HG03565 (cell line): Measurements from ENCODE around the gene FHL2.
"Not testable (repeated sequence)": the region's sequence is repeated elsewhere in the genome, so short reads cannot be mapped to it uniquely, and the experiment has no call there.

Experiments
- ATAC-seq: cut with Tn5 transposase; IDR thresholded peaks from one replicate; pipeline ENCODE4 v1.9.1; 2021; ENCODE audit warnings: mild to moderate bottlenecking, moderate library complexity; ENCODE audit not compliant: unreplicated experiment

FHL2 gene

DNA sequence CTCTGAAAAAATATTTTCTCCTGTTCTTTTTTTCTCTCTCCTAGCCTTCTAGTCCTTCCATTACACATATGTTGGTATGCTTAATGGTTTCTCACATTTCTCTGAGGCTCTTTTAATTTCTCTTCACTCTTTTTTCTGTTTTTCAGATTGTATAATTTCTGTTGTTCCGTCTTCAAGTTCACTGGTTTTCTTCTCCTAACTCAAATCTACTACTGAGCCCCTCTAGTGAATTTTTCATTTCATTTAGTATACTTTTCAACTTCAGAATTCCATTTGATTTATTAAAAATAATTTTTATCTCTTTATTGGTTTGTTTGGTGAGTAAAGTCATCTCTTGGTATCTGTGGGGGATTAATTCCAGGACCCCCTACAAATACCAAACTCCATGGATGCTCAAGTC is 41.7 kb downstream of the FHL2 start:
- ATAC-seq, result no peak

DNA sequence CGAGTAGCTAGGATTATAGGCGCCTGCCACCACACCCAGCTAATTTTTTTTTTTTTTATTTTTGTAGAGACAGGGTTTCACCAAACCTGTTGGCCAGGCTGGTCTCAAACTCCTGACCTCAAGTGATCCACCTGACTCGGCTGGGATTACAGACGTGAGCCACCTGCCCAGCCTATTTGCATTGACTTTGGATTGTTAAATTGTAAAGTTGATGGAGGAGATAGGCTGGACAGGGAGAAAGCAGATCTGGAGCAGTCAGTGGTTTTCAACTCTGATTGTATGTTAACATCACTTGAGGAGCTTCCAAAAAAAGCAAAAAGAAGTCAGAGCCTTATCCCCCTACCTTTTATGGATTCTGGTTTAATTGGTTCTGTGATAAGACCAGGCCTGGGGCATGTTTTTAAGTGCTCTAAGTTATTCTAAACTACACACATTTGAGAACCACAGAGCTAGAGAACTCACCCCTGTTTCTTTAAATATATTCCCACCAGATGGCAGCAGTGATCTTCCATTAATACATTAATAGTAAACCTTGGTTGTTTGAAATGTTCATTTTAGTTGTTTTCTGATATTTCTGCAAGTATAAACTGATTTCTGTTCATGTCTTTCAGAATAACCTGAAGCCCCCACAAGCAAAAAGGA is 54.0 kb downstream of the FHL2 start:
- no peak for ATAC-seq

DNA sequence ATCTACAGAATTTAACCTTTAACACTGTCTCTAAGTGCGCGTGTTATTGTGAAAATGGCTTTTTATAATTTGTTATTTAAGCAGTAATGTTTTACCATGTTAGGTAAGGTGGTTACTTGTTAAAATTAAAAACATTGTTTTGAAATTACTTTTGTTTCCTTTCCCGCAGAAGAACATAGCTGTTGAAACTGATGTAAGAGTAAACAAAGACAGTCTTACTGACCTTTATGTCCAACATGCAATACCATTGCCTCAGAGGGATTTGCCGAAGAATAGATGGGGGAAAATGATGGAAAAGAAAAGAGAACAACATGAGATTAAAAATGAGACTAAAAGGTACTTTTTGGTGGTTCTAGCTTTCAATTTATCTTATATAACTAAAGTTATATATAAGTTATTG is 59.4 kb downstream of the FHL2 start:
- no peak for ATAC-seq

DNA sequence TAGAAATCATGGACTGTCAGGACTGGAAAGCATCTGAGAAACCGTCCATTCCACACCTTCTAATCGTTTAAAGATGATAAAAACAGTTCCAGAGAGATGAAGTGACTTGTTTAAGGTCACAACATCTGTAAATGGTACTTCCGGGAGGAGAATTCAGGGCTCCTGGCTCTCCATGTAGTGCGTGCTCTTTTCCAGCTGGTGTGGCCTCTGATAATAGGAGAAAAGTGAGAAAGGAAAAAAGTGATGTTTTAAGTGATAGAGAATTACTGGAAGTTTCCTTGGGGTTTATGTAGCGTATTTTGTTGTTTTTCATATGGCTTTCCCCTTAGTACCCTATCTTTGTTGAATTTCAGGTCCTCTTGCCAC is 60.8 kb downstream of the FHL2 start:
- ATAC-seq, result peak; percentile 19

DNA sequence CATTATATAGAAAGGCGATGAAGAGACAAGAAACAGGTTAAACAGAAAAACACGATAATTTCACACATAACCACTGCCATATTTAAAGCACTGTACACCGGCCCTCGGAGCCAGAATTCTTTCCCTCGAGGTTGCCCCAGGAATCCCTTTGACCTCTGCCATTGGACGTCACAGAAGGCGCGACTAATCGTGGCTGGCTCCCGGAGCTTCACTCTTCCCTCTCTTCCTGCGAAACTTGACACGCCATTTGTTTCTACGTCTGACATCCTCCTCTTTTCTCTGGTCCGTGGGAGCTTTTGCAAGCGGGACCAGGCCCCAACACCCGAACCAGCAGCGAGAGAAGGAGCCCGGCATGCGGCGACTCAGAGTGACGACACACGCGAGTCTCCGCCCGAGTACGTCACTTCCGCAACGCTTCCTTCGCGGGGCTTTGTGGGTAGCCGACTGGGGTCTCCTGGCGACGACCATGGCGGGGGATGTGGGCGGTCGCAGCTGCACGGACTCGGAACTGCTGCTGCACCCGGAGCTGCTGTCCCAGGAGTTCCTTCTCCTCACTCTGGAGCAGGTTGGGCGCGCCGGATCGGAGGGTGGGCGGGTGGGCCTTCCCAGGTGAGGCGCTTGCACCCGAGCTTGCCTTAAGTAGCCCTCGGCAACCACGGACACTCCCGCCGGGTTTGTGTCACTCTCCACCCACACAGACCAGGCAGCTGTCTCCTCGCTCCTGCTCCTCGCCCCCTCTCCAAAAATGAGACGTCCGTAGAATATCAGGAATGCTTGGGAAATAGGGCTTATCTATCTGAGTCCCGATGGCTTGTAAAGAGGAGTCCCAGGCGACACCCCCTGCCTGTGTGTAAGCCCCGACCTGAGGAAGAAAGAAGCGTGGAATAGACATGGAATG is 61.5 kb downstream of the FHL2 start, which contains the start of gene C2orf49:
C2orf49 (plus strand) TSS at position 419 of the 898 bp plus-strand sequence; CDS start at position 467, 48 bp downstream.
- peak; percentile 85 for ATAC-seq

DNA sequence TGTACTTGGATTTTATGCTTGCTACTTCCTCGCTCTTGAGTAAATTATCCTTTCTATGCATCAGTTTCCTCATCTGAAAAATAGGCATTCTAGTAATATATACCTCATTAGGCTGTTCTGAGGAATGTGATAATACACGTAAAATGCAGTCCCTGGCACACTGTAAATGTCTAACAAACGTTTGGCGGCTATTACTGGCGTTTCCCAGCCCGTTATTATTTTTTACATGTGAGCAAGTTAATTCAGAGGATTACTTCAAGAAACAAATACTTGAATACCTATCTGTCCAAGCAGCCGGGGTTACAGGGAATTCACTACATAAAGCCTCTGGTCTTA is 62.1 kb downstream of the FHL2 start:
- no peak for ATAC-seq

DNA sequence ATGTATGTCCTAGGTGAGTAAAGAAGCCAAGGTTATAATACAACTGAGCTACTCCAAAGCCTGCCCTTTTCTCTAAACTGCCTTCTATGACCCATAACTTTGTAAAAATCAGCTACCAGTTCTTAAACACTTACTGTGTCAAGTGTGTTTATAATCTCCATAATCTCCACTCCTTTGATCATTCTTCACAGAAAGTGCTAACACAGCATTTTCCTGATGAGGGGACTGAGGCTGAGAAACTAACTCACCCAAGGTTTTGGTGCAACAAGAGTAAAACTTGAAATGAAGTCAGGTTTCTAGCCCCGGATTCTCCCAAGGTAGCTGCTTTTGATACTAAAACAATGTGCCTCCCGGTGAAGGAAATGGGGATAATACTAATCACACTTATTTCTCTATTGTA is 63.4 kb downstream of the FHL2 start:
- ATAC-seq, result no peak

DNA sequence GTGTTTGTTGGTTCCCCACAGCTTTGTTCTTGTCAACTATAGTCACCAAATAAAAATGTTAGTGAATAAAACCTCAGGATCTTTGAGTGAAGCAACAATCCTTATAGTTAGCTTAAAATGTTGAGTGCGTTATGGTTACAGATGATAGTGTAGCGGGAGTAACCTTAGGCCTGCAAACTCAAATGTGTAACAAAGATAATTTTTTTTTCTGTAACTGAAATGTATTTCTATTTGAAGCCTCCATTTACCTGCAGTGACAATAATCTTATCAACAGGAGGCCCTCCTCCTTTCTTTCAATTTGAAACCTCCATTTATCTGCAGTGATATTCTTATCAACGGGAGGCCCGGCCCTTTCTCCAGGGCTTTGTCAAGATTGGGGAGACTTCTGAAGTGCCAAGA is 64.6 kb downstream of the FHL2 start:
- no peak for ATAC-seq

DNA sequence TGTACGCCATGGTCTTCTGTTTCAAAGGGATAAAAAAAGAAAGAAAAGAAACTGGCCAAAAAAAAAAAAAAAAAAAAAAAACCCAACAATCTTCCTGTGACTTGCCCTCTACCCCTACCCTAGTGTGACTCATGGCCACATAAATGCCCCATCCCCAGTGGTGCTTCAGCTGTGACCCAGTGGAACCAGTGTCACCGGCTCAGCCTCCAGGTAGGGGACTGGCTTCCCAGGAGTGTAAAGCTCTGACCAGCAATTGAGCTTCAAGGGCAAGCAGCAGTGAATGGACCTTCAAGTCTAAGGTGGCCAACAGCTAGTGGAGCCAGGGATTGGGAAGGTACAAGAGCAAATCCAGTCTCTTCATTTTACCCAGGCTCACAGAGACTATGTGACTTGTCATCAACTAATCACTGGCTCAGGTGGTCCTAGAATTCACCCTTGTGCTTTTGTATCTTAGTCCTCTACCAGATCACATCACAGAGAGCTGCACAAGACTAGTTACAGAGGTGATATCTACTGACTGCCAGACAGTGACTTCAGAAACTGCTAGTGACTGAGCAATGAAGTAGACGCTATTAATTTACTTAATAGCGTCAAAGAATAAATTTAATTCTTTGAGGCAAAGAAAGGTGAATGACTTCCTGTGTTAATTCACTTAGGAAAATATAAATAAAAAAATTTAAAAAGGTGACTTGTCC is 68.0 kb downstream of the FHL2 start:
- ATAC-seq, result no peak

DNA sequence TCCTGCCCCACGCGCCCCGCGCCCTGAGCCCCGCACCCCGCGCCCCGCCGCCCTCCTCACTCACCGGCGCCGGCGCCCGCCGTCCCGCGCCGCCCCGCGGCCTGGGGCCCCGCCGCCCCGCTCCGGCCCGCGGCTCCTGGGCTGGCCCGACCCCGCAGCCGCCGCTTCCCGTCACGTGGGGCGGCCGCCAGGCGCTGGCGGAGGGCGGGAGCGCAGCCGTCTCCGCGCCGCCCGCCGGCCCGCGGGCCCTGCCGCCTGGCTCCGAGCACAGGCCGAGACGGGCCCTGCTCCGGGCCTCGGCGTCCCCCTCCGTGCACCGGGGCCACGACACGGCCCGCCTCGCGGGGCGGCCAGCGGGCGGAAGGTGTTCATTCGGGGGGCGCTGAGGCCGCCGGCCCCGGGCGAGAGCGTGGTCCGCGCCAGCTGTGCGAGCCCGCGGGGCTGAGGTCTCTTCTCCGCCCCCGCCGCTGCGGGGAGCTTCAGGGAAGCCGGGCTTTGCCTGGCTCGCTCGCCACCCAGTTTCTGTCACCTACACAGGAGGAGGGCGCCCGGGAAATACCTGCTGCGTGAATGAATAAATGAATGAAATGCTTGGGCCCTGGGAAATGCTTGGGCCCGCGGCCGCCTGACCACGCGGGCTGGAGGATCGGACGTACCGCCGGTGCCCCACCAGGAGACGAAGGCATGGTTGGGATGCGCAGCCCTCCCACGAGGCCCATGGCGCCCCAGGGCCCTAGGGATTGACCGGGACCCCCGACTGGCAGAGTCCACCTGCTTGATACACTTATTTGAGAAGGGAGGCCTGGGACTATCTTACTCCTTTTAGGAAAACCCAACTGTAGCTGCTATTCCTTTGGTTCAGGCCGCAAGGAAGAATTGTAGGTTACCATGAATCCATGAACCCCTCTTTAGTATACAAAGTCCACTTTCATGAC is 69.0 kb downstream of the FHL2 start, which contains the start of gene TGFBRAP1:
TGFBRAP1 (minus strand) TSS at position 175 of the 935 bp plus-strand sequence. CDS start 21,434 bp downstream, outside the sequence.
- peak; percentile 59 for ATAC-seq

DNA sequence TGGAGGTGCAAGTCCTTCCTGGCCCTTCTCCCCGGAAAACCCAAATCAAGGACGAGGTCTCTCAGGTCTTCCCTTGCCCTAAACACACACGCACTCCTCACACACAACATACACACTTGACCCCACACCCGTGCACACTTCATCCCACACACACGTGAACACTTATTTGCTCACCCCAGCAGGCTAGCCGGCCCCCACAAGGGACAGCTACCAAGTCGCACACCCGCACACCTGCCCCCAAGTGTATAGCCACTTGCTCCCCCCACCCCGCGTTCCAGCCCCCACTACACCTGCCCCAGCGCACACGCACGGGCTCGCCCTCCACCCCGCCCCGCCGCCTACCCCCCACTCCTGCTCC is 69.7 kb downstream of the FHL2 start:
- no peak for ATAC-seq

DNA sequence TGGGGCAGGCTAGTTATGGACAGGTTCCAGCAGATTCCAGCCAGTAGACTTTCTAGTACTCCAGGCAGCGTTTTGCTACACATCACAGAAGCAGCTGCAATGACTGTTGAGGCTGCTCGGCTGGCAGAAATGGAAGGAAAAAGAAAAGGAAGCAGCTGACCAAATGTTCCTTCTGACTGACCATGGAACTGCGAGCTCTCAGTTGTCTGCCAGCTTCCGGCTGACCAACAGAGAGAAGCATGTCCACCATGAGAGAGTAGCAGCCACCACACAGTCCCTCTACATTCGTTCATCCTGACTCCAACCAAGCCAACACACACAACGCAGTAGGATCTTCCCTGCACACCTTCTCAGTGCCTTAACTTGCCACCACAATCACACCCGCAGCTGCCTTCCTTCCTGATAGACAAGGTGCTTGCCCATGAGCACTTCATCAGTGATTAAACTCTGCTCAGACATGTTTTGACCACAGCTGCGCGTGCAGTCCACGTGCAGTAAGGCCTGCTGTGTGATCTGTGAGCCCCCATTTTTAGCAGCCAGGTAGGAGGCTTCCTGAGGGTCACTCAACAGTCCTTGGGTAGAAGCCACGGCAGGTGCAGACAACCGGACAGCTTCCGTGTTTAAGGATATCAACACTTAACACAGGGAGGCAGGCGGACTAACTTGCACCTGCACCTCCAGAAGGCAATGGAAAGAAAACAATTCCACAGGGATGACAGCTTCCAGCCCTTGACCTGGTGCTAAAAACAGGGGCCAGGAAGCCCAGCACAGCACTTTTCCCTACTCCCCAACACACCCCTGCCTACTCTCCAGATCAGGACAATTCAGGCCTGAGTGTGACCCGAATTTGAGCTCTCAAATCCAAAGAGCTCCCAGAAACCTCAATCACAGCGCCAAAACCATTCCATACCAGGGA is 70.3 kb downstream of the FHL2 start:
- no peak for ATAC-seq

DNA sequence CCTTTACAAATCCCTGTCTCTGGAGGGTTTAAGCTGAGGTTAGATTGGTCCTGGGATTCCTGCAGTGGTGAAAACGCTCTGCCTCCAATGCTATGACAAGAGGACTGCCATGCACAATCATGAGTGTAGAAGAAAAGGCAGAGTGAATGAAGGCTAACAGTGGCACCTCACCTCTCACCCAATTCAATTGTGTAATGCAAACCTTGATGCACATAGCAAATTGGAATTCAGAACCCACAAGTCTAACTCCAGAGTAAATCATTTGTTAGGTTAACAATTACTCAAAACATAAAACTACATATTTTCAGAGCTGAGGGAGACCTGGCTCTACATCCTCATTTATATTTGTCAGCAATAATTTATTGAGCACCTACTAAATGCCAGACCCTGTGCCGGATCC is 71.2 kb downstream of the FHL2 start:
- no peak for ATAC-seq

DNA sequence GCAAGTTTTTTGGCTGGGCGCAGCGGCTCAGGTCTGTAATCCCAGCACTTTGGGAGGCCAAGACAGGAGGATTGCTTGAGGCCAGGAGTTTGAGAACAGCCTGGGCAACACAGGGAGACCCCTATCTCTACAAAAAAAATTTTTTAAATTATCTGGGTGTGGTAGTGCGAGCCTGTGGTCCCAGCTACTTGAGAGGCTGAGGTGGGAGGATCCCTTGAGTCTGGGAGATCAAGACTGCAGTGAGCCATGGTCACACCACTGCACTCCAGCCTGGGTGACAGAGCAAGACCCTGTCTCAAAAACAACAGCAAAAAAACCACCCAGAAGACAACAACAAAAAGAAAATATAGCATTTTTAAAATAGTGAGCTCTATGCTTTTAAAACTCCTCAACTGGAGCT is 71.6 kb downstream of the FHL2 start:
- ATAC-seq, result not testable (repeated sequence)

DNA sequence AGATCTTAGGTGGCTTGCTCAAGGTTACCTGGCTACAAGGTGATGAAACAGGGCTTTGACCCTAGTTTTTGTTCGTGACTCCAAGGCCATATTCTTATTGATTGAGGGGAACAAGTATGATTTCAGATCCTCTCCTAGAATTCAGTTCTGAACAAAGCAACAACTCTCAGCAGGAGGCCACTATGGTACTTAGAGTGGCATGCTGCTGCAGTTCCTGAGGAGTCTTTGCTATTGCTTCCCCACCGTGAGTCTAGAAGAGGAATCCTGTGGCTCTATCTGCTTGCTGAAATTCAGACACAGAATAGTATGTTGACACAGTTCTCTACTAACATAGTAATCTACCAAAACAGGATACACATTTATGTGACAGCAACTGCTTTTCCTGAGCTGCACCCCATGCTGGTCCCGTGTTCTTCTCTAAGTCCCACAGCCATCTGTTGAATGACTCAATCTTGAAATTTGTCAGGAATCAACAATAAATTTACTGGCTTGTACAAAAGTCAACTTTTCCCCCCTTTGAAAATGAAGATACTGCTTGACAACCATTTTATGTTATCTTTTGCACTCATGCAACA is 73.4 kb downstream of the FHL2 start:
- ATAC-seq, result no peak

DNA sequence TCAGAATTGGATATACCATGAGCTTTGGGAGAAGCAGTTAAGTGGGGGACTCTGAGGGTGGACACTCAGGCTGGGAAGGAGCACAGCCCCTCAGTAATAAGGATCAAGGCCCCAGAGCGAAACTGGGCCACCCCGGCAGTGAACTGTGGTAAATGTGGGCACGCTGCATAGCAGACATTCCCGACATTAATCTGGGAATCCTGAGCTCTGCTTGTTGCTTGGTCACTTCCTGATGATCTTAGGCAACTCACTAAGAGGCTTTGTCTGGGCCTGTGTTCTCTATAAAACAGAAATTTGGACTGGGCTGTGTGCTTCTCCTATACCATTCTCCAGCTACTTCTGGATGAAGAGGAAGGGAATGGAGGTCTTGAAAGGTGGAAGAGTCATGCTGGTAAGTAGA is 74.1 kb downstream of the FHL2 start:
- no peak for ATAC-seq

DNA sequence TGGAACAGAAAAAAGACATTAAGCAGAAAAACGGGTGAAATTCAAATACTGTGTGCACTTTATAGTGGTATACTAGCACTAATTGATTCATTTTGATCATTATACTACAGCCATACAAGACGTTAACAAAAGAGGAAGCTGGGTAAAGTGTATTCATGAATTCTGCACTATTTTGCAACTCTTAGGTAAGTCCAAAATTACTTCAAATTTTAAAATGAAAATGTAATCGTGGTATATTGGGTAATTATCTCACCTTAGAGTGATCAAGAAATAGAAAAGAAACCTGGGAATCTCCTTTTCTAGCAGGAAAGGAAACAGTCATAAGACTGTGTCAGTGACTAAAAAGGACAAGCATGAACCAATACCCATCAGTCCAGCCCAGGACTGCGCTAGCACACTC is 74.8 kb downstream of the FHL2 start:
- no peak for ATAC-seq

DNA sequence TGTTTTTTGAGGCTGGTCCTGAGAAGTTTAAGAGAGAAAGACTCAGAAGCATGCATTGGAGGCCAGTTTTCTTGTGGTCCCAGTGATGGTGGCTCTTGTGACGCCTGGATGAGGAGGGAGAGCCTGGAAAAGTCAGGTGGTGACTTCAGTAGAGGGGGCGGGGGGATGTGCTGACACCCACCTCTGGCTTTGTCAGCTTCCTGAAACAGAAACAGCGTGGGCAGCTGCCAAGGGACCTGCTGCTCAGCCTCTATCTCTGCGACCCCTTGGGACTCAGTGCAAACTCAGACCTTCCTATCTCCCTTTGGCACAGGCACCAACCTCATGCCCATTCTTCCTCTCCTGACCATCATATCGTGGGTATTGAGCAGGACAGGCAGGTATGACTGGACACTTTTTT is 75.7 kb downstream of the FHL2 start:
- ATAC-seq, result no peak

DNA sequence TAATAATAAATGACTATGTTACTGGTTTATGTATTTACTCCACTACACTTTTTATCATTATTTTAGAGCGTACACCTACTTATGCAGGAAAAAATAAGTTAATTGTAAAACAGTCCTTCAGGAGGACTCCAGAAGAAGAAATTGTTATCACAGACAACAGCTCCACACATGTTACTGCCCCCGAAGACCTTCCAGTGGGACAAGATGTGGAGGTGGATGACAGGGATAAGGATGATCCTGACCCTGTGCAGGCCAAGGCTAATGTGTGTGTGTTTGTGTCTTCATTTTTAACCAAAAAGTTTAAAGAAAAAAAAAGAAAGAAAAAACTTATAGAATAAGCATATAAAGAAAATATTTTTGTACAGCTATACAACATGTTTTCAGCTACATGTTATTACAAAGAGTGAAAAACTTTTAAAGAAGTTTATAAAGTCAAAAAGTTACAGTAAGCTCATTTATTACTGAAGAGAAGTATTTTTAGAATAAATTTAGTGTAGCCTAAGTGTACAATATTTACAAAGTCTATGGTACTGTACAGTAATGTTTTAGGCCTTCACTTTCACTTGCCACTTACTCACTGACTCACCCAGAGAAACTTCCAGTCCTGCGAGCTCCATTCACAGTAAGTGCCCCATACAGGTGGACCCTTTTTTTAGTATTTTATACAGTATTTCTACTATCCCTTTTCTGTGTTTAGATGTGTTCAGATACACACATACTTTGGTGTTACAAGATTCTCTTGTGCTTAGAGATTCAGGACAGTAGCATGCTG is 76.8 kb downstream of the FHL2 start:
- peak; percentile 33 for ATAC-seq
